Measurements from ENCODE around the gene RNF213.
"Not testable (repeated sequence)": the region's sequence is repeated elsewhere in the genome, so short reads cannot be mapped to it uniquely, and the experiment has no call there.

RNF213 gene

DNA sequence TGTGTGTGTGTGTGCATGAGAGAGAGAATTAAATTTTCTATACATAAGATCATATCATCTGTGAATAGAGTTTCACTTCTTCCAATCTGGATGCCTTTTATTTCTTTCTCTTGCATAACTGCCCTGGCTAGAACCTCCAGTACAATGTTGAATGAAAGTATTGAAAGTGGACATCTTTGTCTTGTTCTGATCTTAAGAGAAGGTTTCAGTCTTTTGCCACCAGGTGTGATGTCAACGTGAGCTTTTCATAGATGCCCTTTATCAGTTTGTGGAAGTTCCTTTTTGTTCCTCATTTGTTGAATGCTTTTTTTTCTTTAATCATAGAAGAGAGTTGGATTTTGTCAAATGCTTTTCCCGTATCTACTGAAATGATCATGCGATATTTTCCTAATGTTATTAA is 63.3 kb downstream of the RNF213 start:
- no peak for DNase-seq

- no peak for DNase-seq
These were observed 66.9 kb downstream of the RNF213 start for GRCh38 chr17:80327518-80327917.

- no peak for DNase-seq
These were observed 68.2 kb downstream of the RNF213 start for GRCh38 chr17:80328634-80329380.

GRCh38 chr17:80329421-80329820 is 68.8 kb downstream of the RNF213 start:
- DNase-seq, result not testable (repeated sequence)

DNA sequence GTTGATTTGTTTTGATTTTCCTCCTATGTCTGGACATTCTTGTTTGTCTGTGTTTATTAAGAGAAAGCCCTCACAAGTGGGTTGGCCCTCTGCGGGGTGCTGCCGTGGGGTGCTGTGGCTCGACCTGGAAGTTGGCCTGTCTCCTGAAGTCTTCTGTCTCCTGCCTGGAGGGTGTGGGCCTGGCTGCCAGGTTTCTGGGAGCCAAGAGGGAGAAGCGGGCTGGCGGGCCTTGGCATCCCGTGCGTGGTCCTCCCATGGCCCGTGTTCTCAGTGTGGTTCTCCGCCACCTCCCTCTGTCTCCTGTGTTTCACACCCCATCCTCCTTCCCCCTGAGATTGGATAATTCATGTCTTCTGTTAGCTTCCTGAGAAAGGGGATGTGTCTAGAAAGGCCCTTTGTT is 69.6 kb downstream of the RNF213 start:
- no peak for DNase-seq

DNA sequence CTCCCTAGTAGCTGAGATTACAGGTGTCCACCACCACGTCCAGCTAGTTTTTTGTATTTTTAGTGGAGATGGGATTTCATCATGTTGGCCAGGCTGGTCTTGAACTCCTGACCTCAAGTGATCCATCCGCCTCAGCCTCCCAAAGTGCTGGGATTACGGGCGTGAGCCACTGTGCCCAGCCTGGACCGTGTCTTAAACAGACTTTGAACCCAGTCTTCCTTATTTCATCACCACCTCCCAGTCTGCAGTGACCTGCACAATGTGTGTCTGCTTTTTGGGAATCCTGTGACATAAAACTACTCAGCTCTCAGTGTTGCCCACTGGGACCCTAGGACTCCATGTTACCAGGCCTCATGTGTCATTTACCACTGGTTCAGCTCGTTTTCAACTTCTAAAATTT is 70.3 kb downstream of the RNF213 start:
- DNase-seq, result not testable (repeated sequence)

DNA sequence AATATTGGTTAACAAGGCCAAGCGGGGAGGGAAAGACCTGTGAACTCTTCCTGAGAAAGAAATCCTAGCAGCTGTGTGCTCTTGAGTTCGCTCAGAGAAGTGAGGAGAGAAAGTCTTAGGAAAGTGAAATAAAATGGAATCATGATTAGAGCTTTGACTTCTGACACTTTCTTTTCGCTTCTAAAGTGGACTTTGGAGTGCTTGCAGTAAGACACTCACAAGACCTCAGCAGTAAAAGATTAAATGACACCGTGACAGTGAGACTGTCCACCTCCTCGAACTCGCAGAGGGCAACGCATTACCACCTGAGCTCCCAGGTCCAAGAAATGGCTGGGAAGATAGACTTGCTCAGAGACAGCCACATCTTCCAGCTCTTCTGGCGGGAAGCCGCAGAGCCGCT is 71.2 kb downstream of the RNF213 start:
- DNase-seq, result no peak

DNA sequence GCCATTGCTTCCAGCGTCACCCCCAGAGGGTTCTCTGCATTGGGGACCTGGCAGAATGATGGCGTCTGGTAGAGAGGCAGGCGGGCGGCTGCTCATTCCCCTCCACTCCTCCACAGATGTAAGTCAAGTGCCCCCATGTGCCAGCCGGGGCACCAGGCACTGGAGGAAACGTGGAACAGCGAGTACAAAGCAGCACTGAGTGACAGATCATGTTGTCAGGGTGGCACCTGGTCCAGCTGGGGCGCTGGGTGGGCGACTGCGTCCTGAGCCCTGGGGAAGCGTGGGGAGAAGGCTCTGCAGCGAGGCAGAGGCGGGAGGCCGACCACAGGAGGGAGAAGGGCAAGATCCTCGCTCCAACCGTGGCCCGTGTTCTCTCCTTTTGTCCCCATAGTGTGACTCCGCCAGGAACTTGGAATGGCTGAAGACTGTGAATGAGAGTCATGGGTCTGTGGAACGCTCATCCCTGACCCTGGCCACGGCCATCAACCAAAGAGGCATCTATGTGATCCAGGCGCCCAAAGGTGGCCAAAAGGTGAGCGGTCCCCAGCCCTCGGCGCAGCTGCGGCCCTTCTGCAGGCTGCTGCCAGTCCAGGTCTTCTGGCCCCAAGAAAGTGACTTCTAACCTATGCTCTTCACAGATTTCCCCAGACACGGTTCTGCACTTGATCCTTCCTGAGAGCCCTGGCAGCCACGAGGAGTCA is 76.7 kb downstream of the RNF213 start:
- DNase-seq, result no peak

GRCh38 chr17:80339118-80339517 is 78.5 kb downstream of the RNF213 start:
- DNase-seq, result no peak

- no peak for DNase-seq
These were observed 79.2 kb downstream of the RNF213 start for GRCh38 chr17:80339731-80340456.

DNA sequence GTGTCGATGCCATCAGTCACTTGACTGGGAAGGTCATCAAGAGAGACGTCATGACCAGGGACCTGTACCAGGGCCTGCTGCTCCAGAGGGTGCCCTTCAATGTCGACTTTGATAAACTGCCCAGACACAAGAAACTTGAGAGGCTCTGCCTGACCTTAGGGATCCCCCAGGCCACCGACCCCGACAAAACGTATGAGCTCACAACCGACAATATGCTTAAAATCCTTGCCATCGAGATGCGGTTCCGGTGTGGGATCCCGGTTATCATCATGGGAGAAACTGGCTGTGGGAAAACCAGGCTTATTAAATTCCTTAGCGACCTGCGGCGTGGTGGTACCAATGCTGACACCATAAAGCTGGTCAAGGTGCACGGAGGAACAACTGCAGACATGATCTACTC is 84.7 kb downstream of the RNF213 start:
- DNase-seq, result no peak

DNA sequence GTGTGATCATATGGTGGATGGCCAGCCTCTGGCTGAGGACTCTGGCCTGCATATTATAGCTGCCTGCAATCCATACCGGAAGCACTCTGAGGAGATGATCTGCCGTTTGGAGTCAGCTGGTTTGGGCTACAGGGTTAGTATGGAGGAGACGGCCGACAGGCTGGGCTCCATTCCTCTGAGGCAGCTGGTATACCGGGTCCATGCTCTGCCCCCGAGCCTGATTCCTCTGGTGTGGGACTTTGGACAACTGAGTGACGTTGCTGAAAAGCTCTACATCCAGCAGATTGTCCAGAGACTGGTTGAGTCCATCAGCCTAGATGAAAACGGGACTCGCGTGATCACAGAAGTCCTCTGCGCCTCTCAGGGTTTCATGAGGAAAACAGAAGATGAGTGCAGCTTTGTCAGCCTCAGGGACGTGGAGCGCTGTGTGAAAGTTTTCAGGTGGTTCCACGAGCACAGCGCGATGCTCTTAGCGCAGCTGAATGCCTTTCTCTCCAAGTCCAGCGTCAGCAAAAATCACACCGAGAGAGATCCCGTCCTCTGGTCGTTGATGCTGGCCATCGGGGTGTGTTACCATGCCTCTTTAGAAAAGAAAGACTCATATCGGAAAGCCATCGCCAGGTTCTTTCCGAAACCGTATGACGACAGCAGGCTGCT is 85.3 kb downstream of the RNF213 start:
- DNase-seq, result no peak

- no peak for DNase-seq
These were observed 86.0 kb downstream of the RNF213 start for GRCh38 chr17:80346498-80347275.

GRCh38 chr17:80347536-80347935 is 86.9 kb downstream of the RNF213 start:
- DNase-seq, result no peak

DNA sequence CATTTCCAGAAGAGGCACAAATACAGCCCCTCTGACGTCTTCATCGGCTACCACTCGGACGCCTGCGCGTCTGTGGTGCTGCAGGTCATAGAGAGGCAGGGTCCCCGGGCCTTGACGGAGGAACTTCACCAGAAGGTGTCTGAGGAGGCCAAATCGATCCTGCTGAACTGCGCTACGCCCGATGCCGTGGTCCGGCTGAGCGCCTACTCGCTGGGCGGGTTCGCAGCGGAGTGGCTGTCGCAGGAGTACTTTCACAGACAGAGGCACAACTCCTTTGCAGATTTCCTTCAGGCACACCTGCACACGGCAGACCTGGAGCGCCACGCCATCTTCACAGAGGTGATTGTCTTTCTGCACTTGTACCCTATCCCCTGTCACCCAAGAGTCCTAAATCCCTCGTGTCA is 87.3 kb downstream of the RNF213 start:
- no peak for DNase-seq

DNA sequence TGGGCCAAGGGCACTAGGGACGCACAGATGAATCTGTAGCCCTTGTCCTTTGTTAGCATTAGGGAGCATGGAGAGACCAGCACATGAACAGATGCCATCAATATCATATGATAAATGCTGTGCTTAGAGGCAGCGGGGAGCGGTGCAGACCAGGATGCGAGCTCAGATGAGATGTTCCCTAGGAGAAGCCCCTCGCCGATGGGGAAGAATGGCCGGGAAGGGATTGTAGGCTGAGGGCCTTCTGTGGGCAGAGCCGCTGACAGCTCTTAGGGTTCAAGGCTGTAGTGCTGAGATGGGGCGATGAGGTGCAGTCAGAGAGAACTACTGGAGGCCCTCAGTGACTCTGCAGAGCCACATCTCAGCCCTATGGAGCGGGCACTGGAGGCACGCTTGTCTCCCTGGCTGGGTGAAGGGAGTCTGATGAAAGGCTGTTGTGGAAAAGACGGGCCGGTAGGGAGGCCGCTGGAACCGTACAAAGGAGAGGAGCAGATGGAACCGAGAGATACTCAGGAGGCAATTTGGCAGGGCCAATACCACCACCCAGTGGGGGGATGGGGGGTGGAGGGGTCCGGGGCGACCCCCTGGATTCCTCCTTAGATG is 88.0 kb downstream of the RNF213 start:
- no peak for DNase-seq

DNA sequence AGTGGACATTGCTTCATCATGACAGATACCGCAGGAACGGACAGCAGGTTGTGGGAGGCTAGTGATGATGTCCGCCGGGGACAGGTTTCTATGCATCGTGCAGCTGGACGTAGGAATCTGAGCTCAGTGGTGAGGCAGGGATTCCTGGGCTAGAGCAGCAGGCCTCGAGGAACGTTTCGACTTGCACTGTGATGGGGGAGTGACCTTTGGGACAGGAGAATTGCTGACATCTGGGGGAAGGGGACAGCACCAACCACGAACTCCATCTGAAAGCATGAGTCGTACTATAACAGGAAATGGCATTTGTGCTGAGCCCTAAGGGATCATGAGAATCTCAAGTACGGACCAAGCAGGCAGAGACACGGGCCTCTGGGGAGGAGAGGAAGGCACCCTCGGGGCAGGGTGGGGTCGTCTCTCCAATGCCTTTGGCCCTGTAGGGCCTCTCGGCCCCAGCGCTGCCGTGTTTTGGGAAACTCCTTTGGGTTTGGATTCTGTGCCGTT is 88.5 kb downstream of the RNF213 start:
- no peak for DNase-seq

DNA sequence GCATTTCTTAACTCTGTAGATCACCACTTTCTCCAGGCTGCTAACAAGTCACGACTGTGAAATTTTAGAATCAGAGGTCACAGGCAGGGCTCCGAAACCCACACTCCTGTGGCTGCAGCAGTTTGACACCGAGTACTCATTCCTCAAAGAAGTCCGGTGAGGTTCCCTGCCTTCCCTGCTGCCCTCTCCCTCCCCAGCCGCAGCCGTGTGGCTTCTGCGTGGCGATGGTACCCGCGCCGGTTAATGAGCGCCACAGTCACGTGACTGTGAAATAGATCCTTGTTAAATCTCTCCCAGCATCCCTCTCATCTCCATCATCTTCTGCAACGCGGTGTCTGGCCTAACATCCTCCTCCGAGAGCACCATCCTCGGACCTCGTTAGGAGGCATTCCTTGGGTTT is 89.1 kb downstream of the RNF213 start:
- no peak for DNase-seq

DNA sequence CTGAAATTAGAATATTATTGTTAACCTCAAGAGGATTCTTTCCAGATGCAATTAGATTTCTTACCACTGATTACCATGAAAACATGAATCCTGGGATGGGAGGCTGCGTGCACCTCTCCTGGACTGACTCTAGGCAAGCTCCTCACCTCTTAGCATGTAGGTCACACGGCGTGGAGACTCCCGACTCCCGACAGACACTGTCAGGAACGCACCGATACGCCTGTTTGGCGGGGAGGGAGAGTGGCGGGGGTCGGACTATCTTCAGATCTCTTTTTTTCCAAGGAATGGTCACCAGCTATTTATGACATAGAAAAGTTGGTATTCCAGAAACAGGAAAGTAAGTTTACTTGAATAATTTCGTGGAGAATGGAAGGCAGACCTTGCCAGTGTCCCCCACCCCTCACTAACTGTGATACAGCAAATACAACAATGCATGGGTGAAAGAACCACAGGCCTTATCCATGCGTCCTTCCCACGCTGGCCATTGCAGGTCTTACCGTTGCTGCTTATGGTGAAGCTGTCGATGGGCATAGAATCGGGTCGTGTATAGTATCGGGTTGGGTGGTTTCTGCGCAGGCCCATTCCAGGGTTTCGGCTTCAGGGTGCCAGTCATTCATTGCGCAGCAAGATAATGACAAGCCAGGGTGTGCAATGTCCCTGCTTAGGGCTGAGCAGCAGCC is 91.7 kb downstream of the RNF213 start:
- no peak for DNase-seq

GRCh38 chr17:80352991-80353665 is 92.5 kb downstream of the RNF213 start:
- DNase-seq, result no peak
